SK-N-MC (cell line): Measurements from ENCODE around the gene ASTE1.

Source experiments
- EZH2 ChIP-seq: fragments of 200-600 bp; sonication (generic); IDR thresholded peaks from one replicate; pipeline ENCODE4 v1.6.1; 2017; ENCODE audit warnings: antibody characterized with exemption
- POLR2AphosphoS5 ChIP-seq: IDR thresholded peaks from 2 replicates; pipeline ENCODE4 v1.6.1; 2012; ENCODE audit warnings: mild to moderate bottlenecking, low read depth, low read length, borderline replicate concordance

DNA sequence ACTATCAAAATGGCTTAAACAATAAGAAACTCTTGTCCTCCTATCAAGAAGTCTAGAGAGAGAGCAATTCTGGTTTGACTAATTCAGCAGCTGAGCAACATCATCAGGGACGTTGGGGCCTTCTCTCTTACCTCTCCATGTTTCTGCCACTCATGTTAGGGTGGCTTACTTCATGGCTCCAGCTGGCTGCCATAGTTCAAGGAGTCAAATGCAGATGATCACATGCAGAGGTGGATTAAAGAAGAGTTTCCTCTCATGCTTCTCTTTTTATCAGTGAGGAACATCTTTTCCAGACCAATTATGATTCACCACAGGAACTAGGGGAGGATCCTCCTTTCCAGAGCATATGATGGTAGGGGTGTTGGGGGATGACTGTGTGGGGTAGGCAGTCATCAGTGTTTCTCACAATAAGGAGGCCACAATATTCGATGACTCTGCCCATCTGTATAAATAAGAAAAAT lies 45.5 kb upstream of the ASTE1 start:
- no peak for TF ChIP-seq POLR2AphosphoS5
- no peak for TF ChIP-seq EZH2
